ENCODE data around the gene DPT. TPM values are rescaled to one million over a fixed set of nuclear protein-coding genes. Genes with fewer than 3 reads are reported as not detected.

Gene DPT
- total RNA-seq, 4 donors from 2014 or later: 95.3 to 190 (median 138) TPM

GRCh38 chr1:168734271-168734670 is 5.3 kb upstream of the DPT start:
- 50% methylated on average over 3 of the region's 3 CpGs for WGBS
- intact Hi-C loops (cut with DNase I): no loop called here
- no peaks in the 10 kb centered on the region for H3K27me3 ChIP-seq

DNA sequence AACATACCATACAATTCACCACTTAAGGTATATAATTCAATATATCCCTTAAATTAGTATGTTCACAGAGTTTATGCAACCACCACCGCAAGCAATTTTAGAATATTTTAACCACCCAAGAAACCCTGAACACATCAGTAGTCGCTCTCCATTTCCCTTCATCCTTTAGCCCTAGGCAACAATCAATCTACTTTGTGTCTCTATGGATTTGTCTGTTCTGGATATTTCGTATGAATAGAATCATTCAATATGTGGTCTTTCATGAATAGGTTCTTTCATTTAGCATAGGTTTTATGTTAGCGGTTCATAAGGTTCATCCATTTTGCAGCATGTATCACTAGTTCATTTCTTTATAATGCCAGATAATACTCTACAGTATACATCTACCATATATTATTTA is 4.2 kb upstream of the DPT start:
- 83% methylated on average over 4 of the region's 4 CpGs for WGBS
- Histone ChIP-seq H3K36me3 (no peaks in the 10 kb centered on the region), H3K4me3 (no peak overlapping the region), H3K9me3 (no peaks in the 10 kb centered on the region), H3K27me3 (no peaks in the 10 kb centered on the region), H3K27ac (replicated peaks in 1 of 4) (no peak overlapping the region), H3K4me1 (peaks cover 11 to 34% (median 28%) of the 10 kb centered on the region in 4 donors)
- DNase-seq (ENCODE audit: extremely low spot score): no peak
- intact Hi-C loops (cut with DNase I): no loop called here
- TF ChIP-seq EP300 (IDR thresholded peaks at IDR 0.05) (no peak), POLR2A (IDR thresholded peaks at IDR 0.05; ENCODE audit: low read depth) (no peak), POLR2AphosphoS5 (IDR thresholded peaks at IDR 0.05) (no peak)
- TF ChIP-seq, protein P1, sequence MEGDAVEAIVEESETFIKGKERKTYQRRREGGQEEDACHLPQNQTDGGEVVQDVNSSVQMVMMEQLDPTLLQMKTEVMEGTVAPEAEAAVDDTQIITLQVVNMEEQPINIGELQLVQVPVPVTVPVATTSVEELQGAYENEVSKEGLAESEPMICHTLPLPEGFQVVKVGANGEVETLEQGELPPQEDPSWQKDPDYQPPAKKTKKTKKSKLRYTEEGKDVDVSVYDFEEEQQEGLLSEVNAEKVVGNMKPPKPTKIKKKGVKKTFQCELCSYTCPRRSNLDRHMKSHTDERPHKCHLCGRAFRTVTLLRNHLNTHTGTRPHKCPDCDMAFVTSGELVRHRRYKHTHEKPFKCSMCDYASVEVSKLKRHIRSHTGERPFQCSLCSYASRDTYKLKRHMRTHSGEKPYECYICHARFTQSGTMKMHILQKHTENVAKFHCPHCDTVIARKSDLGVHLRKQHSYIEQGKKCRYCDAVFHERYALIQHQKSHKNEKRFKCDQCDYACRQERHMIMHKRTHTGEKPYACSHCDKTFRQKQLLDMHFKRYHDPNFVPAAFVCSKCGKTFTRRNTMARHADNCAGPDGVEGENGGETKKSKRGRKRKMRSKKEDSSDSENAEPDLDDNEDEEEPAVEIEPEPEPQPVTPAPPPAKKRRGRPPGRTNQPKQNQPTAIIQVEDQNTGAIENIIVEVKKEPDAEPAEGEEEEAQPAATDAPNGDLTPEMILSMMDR (IDR thresholded peaks at IDR 0.05): no peak

More at GRCh38 chr1:168734271-168734670, 5.3 kb upstream of the DPT start:
- Histone ChIP-seq H3K9me3 (no peaks in the 10 kb centered on the region), H3K36me3 (no peaks in the 10 kb centered on the region), H3K4me3 (no peak overlapping the region), H3K4me1 (peaks cover 11 to 32% (median 28%) of the 10 kb centered on the region in 4 donors), H3K27ac (replicated peaks in 1 of 4) (no peak overlapping the region)
- no peak for DNase-seq (ENCODE audit: extremely low spot score)
- no peak for TF ChIP-seq POLR2AphosphoS5 (IDR thresholded peaks at IDR 0.05)
- TF ChIP-seq, protein P1 (IDR thresholded peaks at IDR 0.05): no peak
- TF ChIP-seq EP300 (IDR thresholded peaks at IDR 0.05): no peak

GRCh38 chr1:168732736-168733135 is 3.7 kb upstream of the DPT start:
- no peak for DNase-seq (ENCODE audit: extremely low spot score)
- no peaks in the 10 kb centered on the region for H3K27me3 ChIP-seq
- 94% methylated on average over 6 of the region's 6 CpGs for WGBS
- no peak overlapping the region for H3K27ac ChIP-seq (replicated peaks in 1 of 4)
- TF ChIP-seq, protein P1 (IDR thresholded peaks at IDR 0.05): no peak
- TF ChIP-seq POLR2A (IDR thresholded peaks at IDR 0.05; ENCODE audit: low read depth) (no peak), POLR2AphosphoS5 (IDR thresholded peaks at IDR 0.05) (no peak), EP300 (IDR thresholded peaks at IDR 0.05) (no peak)
- peaks cover 6 to 34% (median 25%) of the 10 kb centered on the region in 4 donors for H3K4me1 ChIP-seq
- intact Hi-C loops (cut with DNase I): no loop called here
- H3K4me3 ChIP-seq: no peak overlapping the region
- no peaks in the 10 kb centered on the region for H3K36me3 ChIP-seq
- no peaks in the 10 kb centered on the region for H3K9me3 ChIP-seq

DNA sequence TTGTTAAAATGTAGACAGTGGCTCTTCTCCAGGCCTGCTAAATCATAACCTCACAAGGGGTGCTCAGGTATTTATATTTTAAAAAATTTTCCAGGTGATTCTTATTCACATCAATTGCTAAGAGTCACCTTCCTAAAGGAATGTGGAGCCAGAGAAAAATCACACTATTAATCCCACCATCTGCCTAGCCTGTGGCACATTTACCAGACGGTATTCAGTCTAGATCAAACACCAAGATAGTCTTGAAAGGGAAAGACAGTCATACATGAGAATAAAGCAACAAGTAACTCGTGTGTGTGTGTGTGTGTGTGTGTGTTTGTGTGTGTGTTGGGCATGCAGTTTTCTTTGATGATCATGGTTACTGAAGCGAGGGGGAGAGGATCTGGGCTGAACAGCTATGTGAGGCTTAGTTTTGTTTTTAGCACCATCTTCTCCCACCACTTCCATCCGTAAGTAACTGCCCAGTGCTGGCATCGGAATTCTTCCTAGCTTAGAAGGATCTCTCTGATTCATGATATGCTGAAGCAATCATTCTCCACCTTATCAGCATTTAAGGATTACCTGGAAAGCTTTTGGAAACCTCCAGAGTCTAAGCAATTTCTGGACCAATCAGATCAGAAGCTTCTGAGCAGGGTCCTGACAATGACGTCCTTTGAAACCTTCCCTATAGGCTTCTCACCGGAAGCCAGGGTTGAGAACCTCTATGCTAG is 2.4 kb upstream of the DPT start:
- Histone ChIP-seq H3K4me3 (no peak overlapping the region), H3K27me3 (no peaks in the 10 kb centered on the region), H3K9me3 (no peaks in the 10 kb centered on the region), H3K36me3 (no peaks in the 10 kb centered on the region), H3K4me1 (peaks cover 0 to 29% (median 17%) of the 10 kb centered on the region in 4 donors), H3K27ac (replicated peaks in 1 of 4) (no peak overlapping the region)
- TF ChIP-seq POLR2A (IDR thresholded peaks at IDR 0.05; ENCODE audit: low read depth) (no peak), EP300 (IDR thresholded peaks at IDR 0.05) (no peak), POLR2AphosphoS5 (IDR thresholded peaks at IDR 0.05) (no peak)
- TF ChIP-seq, protein P1 (IDR thresholded peaks at IDR 0.05): no peak
- WGBS: 81% methylated on average over 7 of the region's 7 CpGs
- intact Hi-C loops (cut with DNase I): no loop called here
- no peak for DNase-seq (ENCODE audit: extremely low spot score)
